Neuronal stem cell (in vitro differentiated cells): ENCODE measurements around the gene LDHD.

Experiments used
- DNase-seq: peaks from one replicate; pipeline ENCODE4 v3.0.0-alpha.2; 2013; ENCODE audit warnings: low spot score
- H2AFZ ChIP-seq: one replicate; pipeline ENCODE4 v1.6.1; 2013; ENCODE audit warnings: mild to moderate bottlenecking, low read length, inconsistent platforms
- H2AK5ac ChIP-seq: 2 replicates; pipeline ENCODE4 v1.6.1; 2013; ENCODE audit warnings: low read depth, mild to moderate bottlenecking, inconsistent platforms, low read length, moderate library complexity, mixed read lengths
- H2BK120ac ChIP-seq: 2 replicates; pipeline ENCODE4 v1.6.1; 2013; ENCODE audit warnings: low read depth, mild to moderate bottlenecking, inconsistent platforms, low read length, moderate library complexity, mixed read lengths
- H2BK12ac ChIP-seq: one replicate; pipeline ENCODE4 v1.6.1; 2013; ENCODE audit warnings: low read length, inconsistent platforms
- H2BK15ac ChIP-seq: 2 replicates; pipeline ENCODE4 v1.6.1; 2013; ENCODE audit warnings: mild to moderate bottlenecking, low read length, inconsistent platforms, mixed read lengths
- H2BK5ac ChIP-seq: one replicate; pipeline ENCODE4 v1.6.1; 2013; ENCODE audit warnings: inconsistent platforms, mild to moderate bottlenecking, low read length, moderate library complexity
- H3K14ac ChIP-seq: one replicate; pipeline ENCODE4 v1.6.1; 2013; ENCODE audit warnings: low read length, inconsistent platforms
- H3K18ac ChIP-seq: 2 replicates; pipeline ENCODE4 v1.6.1; 2013; ENCODE audit warnings: low read length, inconsistent platforms
- H3K23ac ChIP-seq: 2 replicates; pipeline ENCODE4 v1.6.1; 2013; ENCODE audit warnings: low read depth, mild to moderate bottlenecking, mixed read lengths, low read length, inconsistent platforms; ENCODE audit not compliant: poor library complexity
- H3K27ac ChIP-seq: replicated peaks from 3 replicates; pipeline ENCODE4 v1.5.1; 2013; ENCODE audit warnings: low read length, inconsistent platforms
- H3K27me3 ChIP-seq, 3 experiments: 2 replicates each; pipeline ENCODE4 v1.6.1; 2013; ENCODE audit warnings: low read length in 3 of 3, mild to moderate bottlenecking in 2 of 3, inconsistent platforms in 1 of 3, low read depth in 1 of 3, mixed read lengths in 1 of 3, moderate library complexity in 1 of 3; ENCODE audit not compliant: control insufficient read depth in 3 of 3, insufficient read depth in 3 of 3
- H3K36me3 ChIP-seq, 2 donors: replicated peaks in 1 of 2; 2 replicates each; pipeline ENCODE4 v1.6.1; 2013; ENCODE audit warnings: low read length in 2 of 2; ENCODE audit not compliant: control insufficient read depth in 2 of 2, insufficient read depth in 2 of 2
- H3K4ac ChIP-seq: 2 replicates; pipeline ENCODE4 v1.6.1; 2013; ENCODE audit warnings: inconsistent platforms, mild to moderate bottlenecking, low read length, moderate library complexity
- H3K4me1 ChIP-seq, 2 donors: 1 replicate in 1 of 2; 2 replicates in 1 of 2; pipeline ENCODE4 v1.6.1; 2013; ENCODE audit warnings: low read length in 2 of 2, low read depth in 1 of 2; ENCODE audit not compliant: control insufficient read depth in 2 of 2, insufficient read depth in 1 of 2
- H3K4me2 ChIP-seq: one replicate; pipeline ENCODE4 v1.6.1; 2013; ENCODE audit warnings: mild to moderate bottlenecking, low read length, inconsistent platforms; ENCODE audit not compliant: insufficient read depth, poor library complexity, severe bottlenecking
- H3K4me3 ChIP-seq, 2 donors: 2 replicates each; pipeline ENCODE4 v1.5.1; 2013; ENCODE audit warnings: low read length in 2 of 2, mild to moderate bottlenecking in 2 of 2, inconsistent platforms in 1 of 2, moderate library complexity in 1 of 2
- H3K79me1 ChIP-seq: one replicate; pipeline ENCODE4 v1.6.1; 2013; ENCODE audit warnings: low read depth, mild to moderate bottlenecking, inconsistent platforms, low read length, moderate library complexity
- H3K9ac ChIP-seq: one replicate; pipeline ENCODE4 v1.6.1; 2013; ENCODE audit warnings: mild to moderate bottlenecking, low read depth, low read length, inconsistent platforms; ENCODE audit not compliant: poor library complexity
- H3K9me3 ChIP-seq, 2 donors: replicated peaks in 1 of 2; 2 replicates each; pipeline versions ENCODE3 to v1.6.1; 2013; ENCODE audit warnings: low read length in 2 of 2, mild to moderate bottlenecking in 2 of 2, inconsistent platforms in 1 of 2, low read depth in 1 of 2, mixed read lengths in 1 of 2, moderate library complexity in 1 of 2; ENCODE audit not compliant: control insufficient read depth in 2 of 2, insufficient read depth in 1 of 2
- H4K8ac ChIP-seq: one replicate; pipeline ENCODE4 v1.6.1; 2013; ENCODE audit warnings: low read depth, mild to moderate bottlenecking, inconsistent platforms, low read length, moderate library complexity
- H4K91ac ChIP-seq: one replicate; pipeline ENCODE4 v1.6.1; 2013; ENCODE audit warnings: low read length, low read depth, mild to moderate bottlenecking, inconsistent platforms; ENCODE audit not compliant: poor library complexity
- WGBS, 2 donors: extraction: QIAGEN DNeasy Blood & Tissue Kit; methylation state at CpG; one replicate each; pipeline ENCODE4 v1.1.7; 2013; ENCODE audit warnings: missing lambda C conversion rate in 2 of 2, mixed read lengths in 1 of 2; ENCODE audit not compliant: insufficient read length in 2 of 2, insufficient replicate concordance in 1 of 2; ENCODE audit errors: extremely low coverage in 2 of 2; 5-methylcytosine and 5-hydroxymethylcytosine counted together

The LDHD gene

GRCh38 chr16:75099075-75099667 lies 17.4 kb downstream of the LDHD start:
- no CpG with 5 or more reads among the region's 8 CpGs for WGBS, 2 donors
- Histone ChIP-seq H2BK12ac (no peak overlapping the region), H3K23ac (no peak overlapping the region), H3K4me2 (no peak overlapping the region), H3K4ac (no peak overlapping the region), H4K8ac (no peak overlapping the region), H3K9ac (peak overlapping the region; percentile 50), H3K14ac (no peak overlapping the region), H2AFZ (no peak overlapping the region), H3K36me3 (peaks cover 7 to 34% of the 10 kb centered on the region in 2 donors), H3K79me1 (peaks cover 5% of the 10 kb centered on the region), H3K9me3 (peaks cover 0 to 3% of the 10 kb centered on the region in 2 donors), H3K18ac (no peak overlapping the region), H2BK15ac (no peak overlapping the region), H3K4me3 (no peak overlapping the region), H3K27ac (no peak overlapping the region), H2BK120ac (no peak overlapping the region), H3K4me1 (peaks cover 3 to 16% of the 10 kb centered on the region in 2 donors), H2AK5ac (no peak overlapping the region), H4K91ac (no peak overlapping the region), H2BK5ac (no peak overlapping the region), H3K27me3 (no peaks in the 10 kb centered on the region)
- DNase-seq: no peak

- Histone ChIP-seq H3K4me2 (no peak overlapping the region), H3K79me1 (peaks cover 5% of the 10 kb centered on the region), H2BK5ac (peak overlapping the region; percentile 30), H3K27me3 (no peaks in the 10 kb centered on the region), H4K8ac (no peak overlapping the region), H3K14ac (no peak overlapping the region), H2AK5ac (peak overlapping the region; percentile 12), H3K9ac (peak overlapping the region; percentile 22), H2BK120ac (no peak overlapping the region), H3K36me3 (peaks cover 6 to 39% of the 10 kb centered on the region in 2 donors), H3K4ac (no peak overlapping the region), H3K18ac (peak overlapping the region; percentile 62), H2BK12ac (no peak overlapping the region), H3K4me1 (peaks cover 3 to 16% of the 10 kb centered on the region in 2 donors), H2BK15ac (no peak overlapping the region), H2AFZ (no peak overlapping the region), H3K27ac (no peak overlapping the region), H3K23ac (peak overlapping the region; percentile 27), H3K9me3 (peaks cover 0 to 3% of the 10 kb centered on the region in 2 donors), H4K91ac (no peak overlapping the region), H3K4me3 (no peak overlapping the region)
- DNase-seq: no peak
- no CpG with 5 or more reads among the region's 15 CpGs for whole genome bisulfite sequencing, 2 donors
Observed at GRCh38 chr16:75097941-75098901, 18.4 kb downstream of the LDHD start.

GRCh38 chr16:75097191-75097761 lies 19.3 kb downstream of the LDHD start:
- Histone ChIP-seq H2BK120ac (no peak overlapping the region), H3K18ac (no peak overlapping the region), H3K9ac (no peak overlapping the region), H2AFZ (no peak overlapping the region), H3K27me3 (no peaks in the 10 kb centered on the region), H3K4me3 (no peak overlapping the region), H2AK5ac (no peak overlapping the region), H3K79me1 (peaks cover 5% of the 10 kb centered on the region), H3K36me3 (peaks cover 6 to 32% of the 10 kb centered on the region in 2 donors), H4K8ac (no peak overlapping the region), H3K4me1 (peaks cover 3 to 16% of the 10 kb centered on the region in 2 donors), H3K23ac (no peak overlapping the region), H4K91ac (no peak overlapping the region), H2BK15ac (no peak overlapping the region), H3K9me3 (no peaks in the 10 kb centered on the region), H3K4ac (no peak overlapping the region), H2BK12ac (no peak overlapping the region), H3K14ac (no peak overlapping the region), H3K27ac (no peak overlapping the region), H3K4me2 (no peak overlapping the region), H2BK5ac (no peak overlapping the region)
- WGBS, 2 donors: no CpG with 5 or more reads among the region's 10 CpGs
- DNase-seq: no peak

- Histone ChIP-seq H3K9me3 (no peaks in the 10 kb centered on the region), H3K4me3 (no peak overlapping the region), H3K4me2 (no peak overlapping the region), H3K79me1 (peaks cover 5% of the 10 kb centered on the region), H3K27me3 (no peaks in the 10 kb centered on the region), H3K36me3 (peaks cover 6 to 30% of the 10 kb centered on the region in 2 donors), H2BK12ac (no peak overlapping the region), H2BK15ac (no peak overlapping the region), H2AFZ (no peak overlapping the region), H4K91ac (no peak overlapping the region), H3K4ac (no peak overlapping the region), H2BK120ac (no peak overlapping the region), H3K4me1 (peaks cover 3 to 16% of the 10 kb centered on the region in 2 donors), H2BK5ac (no peak overlapping the region), H2AK5ac (no peak overlapping the region), H3K23ac (no peak overlapping the region), H4K8ac (no peak overlapping the region), H3K14ac (no peak overlapping the region), H3K18ac (no peak overlapping the region), H3K27ac (no peak overlapping the region), H3K9ac (no peak overlapping the region)
- WGBS, 2 donors: no CpG with 5 or more reads among the region's 6 CpGs
- DNase-seq: no peak
Observed at GRCh38 chr16:75096656-75097055, 19.9 kb downstream of the LDHD start.
